Left lung (tissue), 10 donors: ENCODE data around the gene COPS6. TPM values are rescaled to one million over a fixed set of nuclear protein-coding genes. Genes with fewer than 3 reads are reported as not detected.

Experiments
- ATAC-seq: fragments of 200-7000 bp; cut with Tn5 transposase; one replicate; pipeline ENCODE4 v1.9.1; 2020; ENCODE audit warnings: moderate library complexity
- DNase-seq, 4 donors: peaks; one replicate each; pipeline ENCODE4 v3.0.0-alpha.2; 2013 to 2020
- H3K27ac ChIP-seq, 2 donors: fragments of 200-600 bp; sonication (generic) in 1 of 2; one replicate each; pipeline versions ENCODE4 v1.5.0 to v1.8.0; 2020 to 2021
- H3K27me3 ChIP-seq, 2 donors: fragments of 200-600 bp; sonication (generic) in 1 of 2; one replicate each; pipeline versions ENCODE4 v1.5.0 to v1.8.0; 2020 to 2021
- H3K36me3 ChIP-seq, 2 donors: fragments of 200-600 bp; sonication (generic) in 1 of 2; one replicate each; pipeline versions ENCODE4 v1.5.0 to v1.8.0; 2020 to 2021
- H3K4me1 ChIP-seq, 2 donors: fragments of 200-600 bp; one replicate each; pipeline ENCODE4 v1.8.0; 2021
- H3K4me3 ChIP-seq, 2 donors: fragments of 200-600 bp; sonication (generic) in 1 of 2; one replicate each; pipeline versions ENCODE4 v1.5.0 to v1.8.0; 2020 to 2021; ENCODE audit warnings: mild to moderate bottlenecking in 1 of 2
- H3K9me3 ChIP-seq, 2 donors: fragments of 200-600 bp; sonication (generic) in 1 of 2; one replicate each; pipeline versions ENCODE4 v1.5.0 to v1.8.0; 2020 to 2021
- CTCF ChIP-seq, 2 donors: fragments of 200-600 bp; sonication (generic) in 1 of 2; IDR thresholded peaks; one replicate each; pipeline versions ENCODE4 v1.5.0 to v1.8.0; 2021; ENCODE audit warnings: antibody characterized with exemption in 2 of 2
- intact Hi-C, 2 donors: fragments of 100-400 bp; cut with DNase I; formaldehyde crosslinking; loops; one replicate each; pipeline versions ENCODE4 v1.11.2 to v1.14.2; 2022
- polyA plus RNA-seq, 6 donors: library from polyadenylated mRNA; unstranded; fragments of 120-200 nt; gene quantifications; one replicate each; pipeline ENCODE4 v1.2.1, GENCODE V29; 2013; ENCODE audit not compliant: insufficient read length in 6 of 6
- total RNA-seq, 2 donors: library from RNA; stranded (reverse); fragmentation: NEBNext Ultra II Directional; extraction: Animal tissue kit (Norgen Biotek cat#: 25700); gene quantifications; one replicate each; pipeline ENCODE4 v1.2.1, GENCODE V29; 2021
- donor health status: DM: no; HTN: yes; CAD: no.
- donor health status: DM: no; HTN: no; CAD: no.

Gene COPS6
- total and polyA plus RNA-seq, 8 donors: 74.2 to 139 (median 114) TPM

- TF ChIP-seq CTCF (IDR thresholded peaks at IDR 0.05): no peak
- Histone ChIP-seq H3K27ac (no peak overlapping the region), H3K9me3 (no peaks in the 10 kb centered on the region), H3K4me1 (no peaks in the 10 kb centered on the region), H3K27me3 (no peaks in the 10 kb centered on the region), H3K4me3 (no peak overlapping the region), H3K36me3 (peaks cover 0 to 74% of the 10 kb centered on the region in 2 donors)
- intact Hi-C loops: no loop called here
- peak in 1 of 4 donors; percentile 50 for DNase-seq
- ATAC-seq: no peak
Observed at GRCh38 chr7:100111914-100112313, 23.1 kb downstream of the COPS6 start.

- Histone ChIP-seq H3K27me3 (no peaks in the 10 kb centered on the region), H3K4me1 (peaks cover 7 to 14% of the 10 kb centered on the region in 2 donors), H3K9me3 (no peaks in the 10 kb centered on the region), H3K36me3 (peaks cover 0 to 43% of the 10 kb centered on the region in 2 donors), H3K4me3 (no peak overlapping the region), H3K27ac (no peak overlapping the region)
- no peak for DNase-seq
- TF ChIP-seq CTCF (IDR thresholded peaks at IDR 0.05): no peak
- ATAC-seq: no peak
- intact Hi-C loops: no loop called here
Observed at GRCh38 chr7:100115026-100115425, 26.3 kb downstream of the COPS6 start.

- Histone ChIP-seq H3K27ac (peak overlapping the region in 1 of 2 donors; percentile 88), H3K36me3 (peaks cover 0 to 8% of the 10 kb centered on the region in 2 donors), H3K4me3 (peak overlapping the region; percentile 83 to 89), H3K27me3 (no peaks in the 10 kb centered on the region), H3K9me3 (no peaks in the 10 kb centered on the region), H3K4me1 (peaks cover 14 to 21% of the 10 kb centered on the region in 2 donors)
- no peak for DNase-seq
- intact Hi-C loops: no loop called here
- no peak for ATAC-seq
- TF ChIP-seq CTCF (IDR thresholded peaks at IDR 0.05): no peak
Observed at GRCh38 chr7:100118388-100119071, 29.8 kb downstream of the COPS6 start.

- H3K27me3 ChIP-seq: no peaks in the 10 kb centered on the region
- peaks cover 14 to 21% of the 10 kb centered on the region in 2 donors for H3K4me1 ChIP-seq
- TF ChIP-seq CTCF (IDR thresholded peaks at IDR 0.05): peak in 1 of 2 donors; percentile 8
- H3K27ac ChIP-seq: peak within 1 kb of the TSS; percentile 84 to 88
- peak; percentile 95 to 98 (median 97) for DNase-seq
- ATAC-seq: peak; percentile 96
- H3K4me3 ChIP-seq: peak within 1 kb of the TSS; percentile 83 to 89
- H3K9me3 ChIP-seq: no peaks in the 10 kb centered on the region
- intact Hi-C loops: no loop called here
- H3K36me3 ChIP-seq: no peaks in the 10 kb centered on the region
Observed at GRCh38 chr7:100119072-100119969, 30.6 kb downstream of the COPS6 start, which contains the start of the genes CNPY4 and TAF6. CNPY4 (plus strand) TSS chr7:100119634; CDS start chr7:100119745, 111 bp downstream. TAF6 (minus strand) TSS chr7:100119358; CDS start chr7:100114209, 5,149 bp downstream.
